NCI-H1436 (cell line): Measurements from ENCODE around the gene RNF187.

ENCODE experiments used
- DNase-seq: peaks from one replicate; lab custom pipeline; 2025; lab: John Stamatoyannopoulos, UW

Gene RNF187

DNA sequence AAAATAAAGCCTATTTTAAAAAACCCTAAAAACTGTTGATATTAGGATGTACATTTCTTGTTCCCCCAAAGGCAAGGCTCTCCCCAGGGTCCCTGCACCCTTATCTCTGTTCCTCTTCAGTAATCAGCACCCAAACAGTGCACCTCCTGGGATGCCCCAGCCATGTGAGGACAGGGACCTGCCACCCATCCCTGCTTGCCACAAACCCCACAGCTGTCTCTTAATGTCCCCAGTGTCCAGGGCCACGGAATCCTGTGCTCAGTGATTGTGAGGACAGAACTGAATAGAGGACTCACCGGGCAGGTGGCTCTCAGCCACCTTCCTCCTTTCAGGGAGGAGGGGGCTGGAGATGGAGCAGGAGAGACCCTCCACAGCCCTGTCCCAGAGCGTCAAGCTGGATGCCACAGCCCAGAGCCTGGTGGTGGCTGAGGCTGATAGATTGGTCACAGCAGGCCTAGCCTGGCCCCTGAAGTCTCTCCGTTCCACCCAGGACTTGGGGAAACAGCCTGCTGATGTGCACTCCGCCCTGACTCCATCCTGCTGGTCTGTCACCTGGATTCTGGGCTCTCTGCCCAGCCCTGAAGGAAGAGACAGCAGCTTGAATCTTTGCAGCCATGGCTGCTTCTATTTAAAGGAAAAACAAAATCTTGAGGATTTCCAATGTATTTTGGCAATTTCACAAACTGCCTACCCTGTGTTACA, 23.1 kb downstream of the RNF187 start:
- no peak for DNase-seq

DNA sequence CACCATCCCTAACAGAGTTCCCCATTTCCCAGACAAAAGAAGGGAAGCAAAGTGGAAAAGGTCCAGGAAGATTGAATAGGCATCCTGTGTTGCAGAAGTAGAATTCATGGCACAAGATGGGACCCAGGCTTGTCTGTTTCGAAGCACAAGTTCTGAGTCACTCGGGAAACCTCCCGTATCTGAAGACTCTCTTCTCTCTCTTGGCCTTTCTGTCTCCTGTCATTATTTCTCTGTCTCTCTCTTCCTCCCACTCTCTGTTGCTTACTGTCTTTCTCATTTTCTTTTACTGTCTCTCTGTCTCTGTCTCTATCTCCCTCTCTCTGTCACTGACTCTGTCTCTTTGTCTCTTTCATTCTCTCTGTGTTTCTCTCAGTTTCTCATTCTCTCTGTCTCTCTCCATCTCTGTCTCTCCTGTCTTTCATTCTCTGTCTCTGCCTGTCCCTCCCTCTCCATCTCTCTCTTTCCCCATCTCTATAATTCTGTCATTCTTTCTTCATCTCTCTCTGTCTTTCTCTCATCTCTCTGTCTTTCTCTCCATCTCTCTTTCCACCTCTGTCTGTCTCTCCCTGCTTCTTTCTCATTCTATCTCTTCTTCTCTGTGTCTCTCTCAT, 23.7 kb downstream of the RNF187 start:
- no peak for DNase-seq

GRCh38 chr1:228511546-228512445, 24.6 kb downstream of the RNF187 start:
- no peak for DNase-seq

DNA sequence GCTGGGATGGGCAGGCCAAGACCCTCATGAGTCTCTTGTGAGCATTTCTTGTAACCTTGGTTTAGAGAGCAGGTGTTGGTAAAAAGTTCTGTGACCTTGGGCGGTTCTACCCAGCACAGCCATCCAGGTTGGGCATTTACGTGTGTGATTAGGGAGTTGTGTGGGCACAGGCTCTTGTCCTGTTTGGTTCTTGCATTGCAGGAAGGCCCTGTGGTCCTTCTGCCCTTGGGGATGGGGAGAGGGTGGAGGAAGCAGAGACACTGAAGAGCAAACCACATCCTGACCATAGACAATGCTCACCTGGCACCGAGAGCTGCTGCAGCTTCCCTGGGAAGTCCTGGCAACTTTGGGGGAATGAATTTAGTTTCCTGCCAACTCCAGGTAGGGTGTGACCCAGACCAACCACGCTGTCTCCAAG, 25.6 kb downstream of the RNF187 start:
- no peak for DNase-seq

- DNase-seq: no peak
Observed at GRCh38 chr1:228513236-228513900, 26.2 kb downstream of the RNF187 start.

DNA sequence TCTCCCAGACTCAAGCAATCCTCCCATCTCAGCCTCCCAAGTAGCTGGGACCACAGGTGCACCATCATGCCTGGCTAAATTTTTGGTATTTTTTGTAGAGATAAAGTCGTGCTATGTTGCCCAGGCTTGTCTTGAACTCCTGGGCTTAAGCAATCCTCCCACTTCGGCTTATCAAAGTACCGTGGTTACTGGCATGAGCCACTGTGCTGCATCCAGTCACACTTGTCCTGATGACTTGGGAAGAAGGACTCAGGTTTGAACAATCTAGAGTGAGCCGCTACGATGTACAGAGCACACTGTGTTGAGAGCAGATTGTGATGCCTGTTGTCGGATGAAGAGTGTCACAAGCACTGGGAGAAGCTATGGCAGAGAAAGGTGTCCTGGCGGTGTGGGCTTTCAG, 27.2 kb downstream of the RNF187 start:
- no peak for DNase-seq

GRCh38 chr1:228515200-228515834, 28.1 kb downstream of the RNF187 start:
- DNase-seq: peak; percentile 5

DNA sequence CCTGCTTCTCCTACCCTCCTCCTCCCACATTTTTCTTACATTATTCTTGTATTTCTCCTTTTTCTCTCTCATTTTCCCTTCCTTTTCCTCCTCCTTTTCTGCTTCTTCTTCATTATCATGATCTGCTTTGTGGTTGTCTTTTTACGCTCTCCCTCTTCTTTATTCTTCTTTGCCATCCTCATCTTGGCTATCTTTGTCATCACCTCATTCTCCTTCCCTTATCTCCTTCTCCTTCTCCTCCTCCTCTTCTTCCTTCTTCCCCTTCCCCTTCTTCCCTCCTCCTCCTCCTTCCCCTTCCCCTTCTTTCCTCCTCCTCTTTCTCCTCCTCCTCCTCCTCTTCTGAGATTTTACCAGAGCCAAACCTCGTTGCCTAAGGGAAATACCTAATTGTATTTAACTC, 30.5 kb downstream of the RNF187 start:
- no peak for DNase-seq

- no peak for DNase-seq
Observed at GRCh38 chr1:228527596-228527995, 40.4 kb downstream of the RNF187 start.

DNA sequence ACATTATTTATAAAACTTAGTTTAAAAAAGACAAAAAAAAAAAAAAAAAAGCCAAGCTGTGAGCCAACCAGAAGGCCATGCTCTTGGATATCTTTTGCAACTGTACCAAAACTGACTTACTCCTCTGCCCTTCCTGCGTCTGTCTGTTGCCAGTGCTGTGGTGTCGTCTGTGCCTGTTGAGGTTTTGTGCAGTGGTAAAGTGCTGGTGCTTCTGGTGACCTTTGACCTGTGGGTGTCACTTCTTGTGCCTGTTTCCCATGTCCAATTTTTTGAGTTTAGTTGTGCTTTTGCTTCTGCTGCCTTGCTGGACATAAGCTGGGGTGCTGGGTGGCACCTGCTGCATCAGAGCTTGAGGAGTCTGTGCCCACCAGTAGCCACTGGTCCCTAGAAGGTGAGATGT, 41.4 kb downstream of the RNF187 start:
- DNase-seq: no peak

- DNase-seq: no peak
Observed at GRCh38 chr1:228530086-228530758, 43.0 kb downstream of the RNF187 start.

GRCh38 chr1:228530951-228531731, 44.0 kb downstream of the RNF187 start:
- no peak for DNase-seq

DNA sequence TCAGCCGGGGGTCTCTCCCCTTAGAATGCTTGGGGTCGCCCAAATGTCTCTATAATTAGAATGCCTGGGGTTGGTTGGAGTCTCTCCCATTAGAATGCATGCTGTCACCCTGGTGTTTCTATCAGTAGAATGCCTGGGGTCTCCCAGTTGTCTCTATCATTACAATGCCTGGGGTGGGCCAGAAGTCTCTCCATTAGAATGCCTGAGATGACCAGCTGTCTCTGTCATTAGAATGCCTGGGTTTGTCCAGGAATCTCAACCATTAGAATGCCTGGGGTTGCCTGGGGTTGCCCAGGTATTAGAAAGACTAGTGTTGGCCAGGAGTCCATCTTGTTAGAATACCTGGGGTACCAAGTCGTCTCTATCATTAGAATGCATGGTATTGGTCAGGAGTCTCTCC, 51.6 kb downstream of the RNF187 start:
- no peak for DNase-seq

DNA sequence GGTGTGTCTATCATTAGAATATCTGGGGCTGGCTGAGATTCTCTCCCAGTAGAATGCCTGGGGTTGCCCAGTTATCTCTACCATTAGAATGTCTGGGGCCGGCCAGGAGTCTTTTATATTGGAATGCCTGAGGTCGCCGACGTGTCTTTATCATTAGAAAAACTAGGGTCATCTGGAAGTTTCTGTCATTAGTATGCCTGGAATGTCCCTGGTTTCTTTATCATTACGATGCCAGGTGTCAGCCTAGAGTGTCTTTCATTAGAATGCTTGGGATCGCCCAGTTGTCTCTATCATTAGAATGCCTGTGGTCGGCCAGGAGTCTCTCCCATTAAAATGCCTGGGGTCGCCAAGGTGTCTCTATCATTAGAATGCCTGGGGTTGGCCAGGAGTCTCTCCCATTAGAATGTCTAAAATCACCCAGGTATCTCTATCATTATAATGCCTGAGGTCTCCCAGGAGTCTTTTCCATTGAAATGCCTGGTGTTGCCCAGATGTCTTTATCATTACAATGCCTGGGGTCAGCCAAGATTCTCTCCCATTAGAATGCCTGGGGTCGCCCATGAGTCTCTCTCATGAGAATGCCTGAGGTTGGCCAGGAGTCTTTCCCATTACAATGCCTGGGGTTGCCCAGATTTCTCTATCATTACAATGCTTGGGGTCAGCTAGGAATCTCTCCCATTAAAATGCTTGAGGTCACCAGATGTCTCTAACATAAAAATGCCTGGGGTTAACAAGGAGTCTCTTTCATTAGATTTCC, 53.2 kb downstream of the RNF187 start:
- no peak for DNase-seq

GRCh38 chr1:228541725-228542124, 54.5 kb downstream of the RNF187 start:
- no peak for DNase-seq

DNA sequence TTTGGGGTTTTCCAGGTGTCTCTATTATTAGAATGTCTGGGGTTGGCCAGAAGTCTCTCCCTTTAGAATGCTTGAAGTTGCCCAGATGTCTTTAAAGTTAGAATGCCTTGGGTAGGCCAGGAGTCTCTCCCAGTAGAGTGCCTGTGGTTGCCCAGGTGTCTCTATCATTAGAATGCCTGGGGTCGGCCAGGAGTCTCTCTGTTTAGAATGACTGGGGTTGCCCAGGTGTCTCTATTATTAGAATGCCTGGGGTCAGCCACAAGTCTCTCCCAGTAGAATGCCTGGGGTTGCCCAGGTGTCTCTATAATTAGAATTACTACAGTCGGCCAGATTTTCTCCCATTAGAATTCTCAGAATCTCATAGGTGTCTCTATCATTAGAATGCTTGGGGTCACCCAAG, 55.2 kb downstream of the RNF187 start:
- no peak for DNase-seq

DNA sequence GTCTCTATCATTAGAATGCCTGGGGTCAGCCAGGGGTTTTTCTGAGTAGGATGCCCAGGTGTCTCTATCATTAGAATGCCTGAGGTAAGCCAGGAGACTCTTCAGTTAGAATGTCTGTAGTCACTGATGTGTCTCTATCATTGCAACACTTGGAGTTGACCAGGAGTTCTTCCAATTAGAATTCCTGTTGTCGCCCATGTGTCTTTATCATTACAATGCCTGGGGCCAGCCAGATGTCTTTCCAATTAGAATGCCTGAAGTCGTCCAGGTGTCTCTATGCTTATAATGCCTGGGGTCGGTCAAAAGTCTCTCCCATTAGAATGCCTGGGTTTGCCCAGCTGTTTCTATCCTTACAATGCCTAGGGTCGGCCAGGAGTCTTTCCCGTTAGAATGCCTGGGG, 55.8 kb downstream of the RNF187 start:
- no peak for DNase-seq

- no peak for DNase-seq
Observed at GRCh38 chr1:228543396-228543795, 56.2 kb downstream of the RNF187 start.

- DNase-seq: no peak
Observed at GRCh38 chr1:228544021-228544850, 57.1 kb downstream of the RNF187 start.
